NCI-H510A (cell line): ENCODE measurements around the gene UBL4B.

Experiments
- DNase-seq: peaks from one replicate; lab custom pipeline; 2025; lab: John Stamatoyannopoulos, UW

The UBL4B gene

GRCh38 chr1:110155878-110156522 is 43.8 kb downstream of the UBL4B start:
- DNase-seq, result no peak

GRCh38 chr1:110158261-110158660 is 46.0 kb downstream of the UBL4B start:
- no peak for DNase-seq

- DNase-seq, result no peak
Observed at GRCh38 chr1:110159168-110159567, 46.9 kb downstream of the UBL4B start.

GRCh38 chr1:110160538-110161100 is 48.4 kb downstream of the UBL4B start:
- no peak for DNase-seq

- no peak for DNase-seq
Observed at GRCh38 chr1:110161165-110161564, 48.9 kb downstream of the UBL4B start.

GRCh38 chr1:110161849-110162248 is 49.6 kb downstream of the UBL4B start:
- DNase-seq, result no peak
